Prostate gland (tissue), 2 donors: Measurements from ENCODE around the gene TMEM176A.

Source experiments
- CTCF ChIP-seq, 4 experiments: fragments of 200-600 bp in 2 of 4; fragments of 450-650 bp in 2 of 4; sonication (generic) in 2 of 4; IDR thresholded peaks; 1 replicate in 3 of 4; 2 replicates in 1 of 4; pipeline ENCODE4 v1.5.1; 2016 to 2019; ENCODE audit warnings: antibody characterized with exemption in 4 of 4, mild to moderate bottlenecking in 2 of 4, moderate library complexity in 2 of 4
- POLR2A ChIP-seq: fragments of 450-650 bp; IDR thresholded peaks from one replicate; pipeline ENCODE4 v1.6.1; 2016; ENCODE audit warnings: antibody characterized with exemption, mild to moderate bottlenecking
- POLR2AphosphoS5 ChIP-seq: sonication (generic); formaldehyde crosslinking; IDR thresholded peaks from one replicate; pipeline ENCODE4 v1.6.1; 2017; ENCODE audit warnings: antibody characterized with exemption

DNA sequence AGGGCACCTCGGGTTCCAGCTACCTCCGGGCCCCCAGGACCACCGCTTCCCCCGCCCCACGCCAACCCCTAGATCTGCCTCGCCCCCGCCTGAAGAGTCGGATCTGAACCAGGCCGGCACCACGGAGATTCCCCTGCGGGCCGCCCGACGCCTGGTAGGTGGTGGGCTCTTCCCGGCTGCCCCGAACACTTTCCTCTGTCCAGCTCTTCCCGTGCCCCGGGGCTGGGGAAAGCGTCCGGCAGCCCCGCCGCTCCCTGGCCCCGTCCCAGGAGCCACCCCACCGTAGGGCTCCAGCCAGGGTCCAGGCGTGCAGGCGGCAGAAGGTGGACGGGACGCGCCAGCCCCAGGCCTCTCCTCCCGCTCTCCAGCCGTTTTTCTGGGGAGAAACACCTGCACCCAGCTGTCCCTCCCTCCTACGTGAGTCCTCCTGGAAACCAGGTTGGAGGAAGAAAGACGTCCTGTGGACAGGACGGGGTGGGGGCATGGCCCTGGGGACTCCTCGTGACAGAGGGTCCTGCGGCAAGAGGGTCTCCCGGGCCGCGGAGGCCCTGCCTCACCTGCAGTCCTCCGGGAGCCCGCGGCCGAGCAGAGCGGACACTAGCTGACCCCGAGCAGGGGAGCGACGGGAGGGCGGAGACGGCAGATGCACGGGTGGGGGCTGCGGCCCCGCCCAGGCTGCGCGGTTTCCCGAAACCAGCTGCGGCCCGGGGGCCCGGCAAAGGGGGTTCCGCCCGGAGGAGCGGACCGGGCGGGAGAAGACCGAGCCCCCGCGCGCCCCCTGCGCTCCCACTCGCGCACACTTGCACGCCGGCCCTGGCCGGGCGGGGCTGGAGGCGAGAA, 608 bp upstream of the TMEM176A start, which contains the start of gene TMEM176B:
- TF ChIP-seq CTCF (IDR thresholded peaks at IDR 0.05) = no peak
- no peak for TF ChIP-seq POLR2A
- TF ChIP-seq POLR2AphosphoS5 = no peak
